Activated naive CD8-positive, alpha-beta T cell treated with anti-CD3 and anti-CD28 coated beads for 36 hours (primary cell): ENCODE data around the gene MBD6. TPM values are rescaled to one million over a fixed set of nuclear protein-coding genes. Genes with fewer than 3 reads are reported as not detected.

Experiments used
- DNase-seq: peaks from one replicate; pipeline ENCODE4 v3.0.0; 2021
- H3K27ac Mint-ChIP-seq: one replicate; pipeline ENCODE4 v1.8.0; 2022; ENCODE audit warnings: mild to moderate bottlenecking, moderate library complexity, mixed read lengths
- H3K27me3 Mint-ChIP-seq: one replicate; pipeline ENCODE4 v1.8.0; 2022; ENCODE audit warnings: mild to moderate bottlenecking, mixed read lengths
- H3K36me3 Mint-ChIP-seq: one replicate; pipeline ENCODE4 v1.8.0; 2021; ENCODE audit warnings: mild to moderate bottlenecking, mixed read lengths
- H3K4me1 Mint-ChIP-seq: one replicate; pipeline ENCODE4 v1.8.0; 2021; ENCODE audit warnings: mixed read lengths
- H3K4me3 Mint-ChIP-seq: one replicate; pipeline ENCODE4 v1.8.0; 2022; ENCODE audit warnings: mild to moderate bottlenecking, moderate library complexity, mixed read lengths
- H3K9me3 Mint-ChIP-seq: one replicate; pipeline ENCODE4 v1.8.0; 2022; ENCODE audit warnings: mixed read lengths
- total RNA-seq, 2 experiments: library from RNA; stranded (reverse); gene quantifications; one replicate each; pipeline ENCODE4 v1.2.3, GENCODE V29; 2021

The MBD6 gene
- total RNA-seq, 2 experiments from 2014 or later: 38.5 to 44.8 TPM

DNA sequence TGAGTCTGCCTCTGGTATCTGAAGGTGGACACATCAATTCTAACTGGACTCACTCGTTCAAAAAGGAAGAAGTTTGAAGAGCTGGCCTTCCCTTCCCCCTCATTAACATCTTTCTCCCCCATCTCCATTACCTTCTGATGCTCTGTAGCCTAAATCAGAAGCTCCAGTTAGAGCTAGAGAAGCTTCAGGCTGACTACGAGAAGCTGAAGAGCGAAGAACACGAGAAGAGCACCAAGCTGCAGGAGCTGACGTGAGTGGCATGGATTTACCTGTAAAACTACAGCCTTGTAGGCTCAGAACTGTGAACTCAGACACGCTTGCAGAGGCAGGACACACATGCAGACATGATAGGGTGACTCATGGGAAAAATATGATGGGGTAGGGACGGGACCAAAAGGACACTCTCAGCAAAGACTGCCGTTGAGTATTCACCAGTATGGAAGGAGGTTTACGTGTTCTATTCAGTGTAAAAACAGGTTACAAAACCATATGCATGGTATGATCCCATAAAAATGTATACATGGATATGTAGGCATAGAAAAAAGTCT lies 54.1 kb downstream of the MBD6 start:
- Mint-ChIP-seq H3K27ac (no peak overlapping the region), H3K9me3 (no peaks in the 10 kb centered on the region), H3K36me3 (no peaks in the 10 kb centered on the region), H3K27me3 (no peaks in the 10 kb centered on the region), H3K4me1 (no peaks in the 10 kb centered on the region), H3K4me3 (no peak overlapping the region)
- no peak for DNase-seq

DNA sequence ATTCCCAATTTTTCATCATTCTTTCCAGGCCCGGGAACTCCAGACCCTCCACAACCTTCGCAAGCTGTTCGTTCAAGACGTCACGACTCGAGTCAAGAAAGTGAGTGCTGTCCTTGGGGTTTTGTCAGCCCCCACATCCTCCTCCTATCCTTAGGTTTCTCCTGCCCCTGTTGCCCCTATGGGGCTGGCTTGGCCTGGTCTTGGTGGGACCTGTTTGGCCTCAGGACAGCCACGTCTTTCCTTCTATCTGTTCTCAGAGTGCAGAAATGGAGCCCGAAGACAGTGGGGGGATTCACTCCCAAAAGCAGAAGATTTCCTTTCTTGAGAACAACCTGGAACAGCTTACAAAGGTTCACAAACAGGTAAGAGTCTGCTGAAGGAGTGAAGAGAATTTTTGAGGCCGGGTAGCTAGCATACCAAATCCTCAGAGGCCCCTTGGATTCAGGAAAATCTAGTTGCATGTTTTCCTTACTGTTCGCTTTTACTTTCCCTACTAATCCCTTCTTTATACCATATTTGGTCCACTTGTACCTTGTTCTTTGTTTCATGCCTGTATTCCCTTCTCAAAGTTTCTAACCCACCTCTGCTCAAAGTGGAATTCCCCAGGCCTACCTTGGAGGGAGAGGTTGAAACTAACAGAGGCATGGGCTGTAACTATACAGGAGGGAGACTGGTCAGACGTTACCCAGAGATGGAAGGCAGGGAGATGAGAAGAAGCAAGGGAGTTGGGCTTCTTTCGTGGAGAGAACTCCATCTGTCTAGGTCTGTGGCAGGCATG lies 55.5 kb downstream of the MBD6 start:
- peaks cover 1% of the 10 kb centered on the region for H3K27me3 Mint-ChIP-seq
- H3K27ac Mint-ChIP-seq: no peak overlapping the region
- no peaks in the 10 kb centered on the region for H3K4me1 Mint-ChIP-seq
- no peaks in the 10 kb centered on the region for H3K36me3 Mint-ChIP-seq
- H3K4me3 Mint-ChIP-seq: no peak overlapping the region
- no peaks in the 10 kb centered on the region for H3K9me3 Mint-ChIP-seq
- DNase-seq: no peak

DNA sequence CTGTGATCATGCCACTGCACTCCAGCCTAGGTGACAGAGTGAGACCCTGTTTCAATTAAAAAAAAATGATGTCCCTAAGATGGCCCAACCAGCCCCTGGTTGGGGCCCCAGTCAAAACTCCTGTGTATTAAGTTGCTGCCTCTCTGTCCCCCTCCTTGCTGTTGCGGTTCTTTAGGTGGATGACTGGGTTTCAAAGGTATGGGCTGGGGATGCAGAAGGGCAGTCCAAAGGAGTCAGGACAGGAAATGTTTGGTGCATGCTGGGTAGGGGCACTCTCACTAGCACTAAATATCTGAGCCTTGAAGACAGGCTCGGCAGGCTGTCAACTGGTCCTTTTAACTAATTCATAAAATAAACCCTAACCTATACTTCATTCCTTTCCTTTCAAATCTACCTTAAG lies 56.4 kb downstream of the MBD6 start:
- H3K27me3 Mint-ChIP-seq: peaks cover 5% of the 10 kb centered on the region
- H3K27ac Mint-ChIP-seq: no peak overlapping the region

More for the DNA sequence above, 56.4 kb downstream of the MBD6 start:
- Mint-ChIP-seq H3K9me3 (no peaks in the 10 kb centered on the region), H3K36me3 (no peaks in the 10 kb centered on the region), H3K4me3 (no peak overlapping the region), H3K4me1 (peaks cover 4% of the 10 kb centered on the region)
- DNase-seq: no peak

Other genes starting within 250 kb of the MBD6 start
- gene R3HDM2, start 91.8 kb upstream of the MBD6 start, total RNA-seq: 10 to 100 TPM; 22.8 to 24.2 TPM
- not detected for gene INHBC, start 88.0 kb upstream of the MBD6 start, total RNA-seq
- gene INHBE, start 67.5 kb upstream of the MBD6 start, total RNA-seq: 1 to 10 TPM; 1.2 to 1.7 TPM
- under 1 TPM; 0.56 to 0.62 TPM for gene GLI1, start 63.0 kb upstream of the MBD6 start, total RNA-seq
- gene ARHGAP9, start 43.0 kb upstream of the MBD6 start, total RNA-seq: 100 to 1,000 TPM; 154 to 162 TPM
- gene MARS1, start 34.8 kb upstream of the MBD6 start, total RNA-seq: 100 to 1,000 TPM; 423 to 460 TPM
- gene DDIT3, start 2.3 kb upstream of the MBD6 start, total RNA-seq: 10 to 100 TPM; 30.7 to 33.4 TPM
- gene DCTN2, start 24.4 kb downstream of the MBD6 start, total RNA-seq: 10 to 100 TPM; 73.6 to 81.3 TPM
- 1 to 10 TPM; 1.5 to 1.7 TPM for gene KIF5A, start 27.2 kb downstream of the MBD6 start, total RNA-seq
- 10 to 100 TPM; 17.1 to 18.5 TPM for gene PIP4K2C, start 68.4 kb downstream of the MBD6 start, total RNA-seq
- gene DTX3, start 82.0 kb downstream of the MBD6 start, total RNA-seq: 10 to 100 TPM; 18.9 to 20.2 TPM
- gene ARHGEF25, start 88.6 kb downstream of the MBD6 start, total RNA-seq: 1 to 10 TPM; 1.9 to 2.2 TPM
- 1 to 10 TPM; 1.5 TPM for gene B4GALNT1, start 110.4 kb downstream of the MBD6 start, total RNA-seq
- 10 to 100 TPM; 53.7 to 59.8 TPM for gene OS9, start 171.3 kb downstream of the MBD6 start, total RNA-seq
- gene AGAP2, start 215.9 kb downstream of the MBD6 start, total RNA-seq: 10 to 100 TPM; 22.6 to 23.8 TPM
- gene TSPAN31, start 222.2 kb downstream of the MBD6 start, total RNA-seq: 1 to 10 TPM; 5.7 TPM
- 100 to 1,000 TPM; 275 to 304 TPM for gene CDK4, start 229.5 kb downstream of the MBD6 start, total RNA-seq
- 10 to 100 TPM; 18.2 to 19.2 TPM for gene MARCHF9, start 232.3 kb downstream of the MBD6 start, total RNA-seq
- 10 to 100 TPM in 1 of 2 experiments, 1 to 10 TPM in 1; 9.6 to 12.0 TPM for gene CYP27B1, start 244.3 kb downstream of the MBD6 start, total RNA-seq
- gene METTL1, start 249.3 kb downstream of the MBD6 start, total RNA-seq: 10 to 100 TPM; 59.6 to 60.1 TPM
- 1 to 10 TPM; 3.7 to 3.9 TPM for gene EEF1AKMT3, start 249.8 kb downstream of the MBD6 start, total RNA-seq